Cardiac fibroblast (primary cell): ENCODE data around the gene FXYD1.
"Not testable (repeated sequence)": the region's sequence is repeated elsewhere in the genome, so short reads cannot be mapped to it uniquely, and the experiment has no call there.

Experiments used
- DNase-seq, 2 donors: peaks; one replicate each; pipeline versions ENCODE4 v3.0.0 to v3.0.0-alpha.2; 2010; ENCODE audit warnings: low read depth in 2 of 2
- H3K4me3 ChIP-seq, 2 donors: replicated peaks in 1 of 2; 1 replicate in 1 of 2; 2 replicates in 1 of 2; pipeline ENCODE4 v1.5.1; 2011; ENCODE audit warnings: low read depth in 2 of 2, low read length in 2 of 2, mild to moderate bottlenecking in 2 of 2, moderate library complexity in 1 of 2
- CTCF ChIP-seq: IDR thresholded peaks from one replicate; pipeline ENCODE4 v1.5.1; 2011; ENCODE audit warnings: low read depth, mild to moderate bottlenecking, low read length, inconsistent platforms

Gene FXYD1

GRCh38 chr19:35094656-35095055, 44.0 kb upstream of the FXYD1 start:
- no peak for DNase-seq
- H3K4me3 ChIP-seq = no peak overlapping the region
- no peak for TF ChIP-seq CTCF

DNA sequence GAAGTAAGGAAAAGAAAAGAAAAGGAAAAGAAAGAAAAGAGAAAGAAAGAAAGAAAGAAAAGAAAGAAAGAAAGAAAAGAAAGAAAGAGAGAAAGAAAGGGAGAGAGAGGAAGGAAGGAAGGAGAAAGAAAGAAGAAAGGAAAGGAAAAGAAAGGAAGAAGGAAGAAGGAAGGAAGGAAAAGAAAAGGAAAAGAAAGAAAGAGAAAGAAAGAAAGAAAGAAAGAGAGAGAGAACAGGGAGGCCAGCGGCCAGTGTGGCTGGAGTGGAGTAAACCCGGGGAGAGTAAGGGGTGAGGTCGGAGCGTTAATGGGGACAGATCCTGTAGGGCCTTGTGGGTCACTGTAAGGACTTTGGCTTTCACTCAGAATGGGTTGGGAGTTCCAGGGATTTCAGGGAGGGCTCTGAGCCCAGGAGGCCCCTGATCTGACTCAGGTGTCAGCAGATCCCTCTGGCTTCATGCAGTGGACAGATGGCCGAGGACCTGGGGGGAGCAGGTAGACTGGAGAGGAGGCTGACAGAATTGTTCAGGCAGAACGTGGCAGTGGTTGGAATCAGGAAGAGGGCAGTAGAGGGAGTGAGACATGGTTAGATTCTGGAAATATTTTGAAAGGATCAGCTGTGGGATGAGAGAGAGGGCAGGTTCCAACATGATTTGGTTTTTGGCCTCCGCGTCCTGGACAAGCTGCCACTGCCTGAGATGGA, 42.8 kb upstream of the FXYD1 start:
- no peak for TF ChIP-seq CTCF
- no peak overlapping the region for H3K4me3 ChIP-seq
- DNase-seq = no peak

DNA sequence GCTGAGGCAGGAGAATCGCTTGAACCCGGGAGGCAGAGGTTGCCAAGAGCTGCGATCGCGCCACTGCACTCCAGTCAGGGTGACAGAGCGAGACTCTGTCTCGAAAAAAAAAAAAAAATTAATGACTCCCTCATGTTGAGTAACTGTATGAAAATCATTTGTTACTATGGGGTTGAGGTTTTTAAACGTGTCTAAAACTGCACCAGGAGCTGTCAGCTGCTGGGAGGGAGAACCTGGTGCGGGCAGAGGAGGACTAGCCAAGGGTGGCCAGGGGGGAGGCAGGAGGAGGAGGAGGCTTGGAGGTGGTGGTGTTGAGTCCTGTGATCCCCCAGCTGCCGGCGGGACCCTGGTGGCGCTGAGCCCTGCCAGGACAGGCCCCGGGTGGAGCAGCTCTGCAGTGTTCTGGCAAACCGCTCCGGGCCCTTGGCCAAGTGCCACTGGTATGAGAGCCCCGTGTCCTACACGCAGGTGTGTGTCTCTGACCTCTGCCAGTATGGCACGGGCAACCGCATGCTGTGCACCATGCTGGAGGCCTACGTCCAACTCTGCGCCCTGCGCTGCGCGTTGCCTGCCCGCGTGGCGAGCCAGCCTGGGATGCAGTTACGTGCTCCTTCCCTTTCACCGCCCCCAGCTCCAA, 40.1 kb upstream of the FXYD1 start:
- no peak for TF ChIP-seq CTCF
- no peak overlapping the region for H3K4me3 ChIP-seq
- DNase-seq = no peak

DNA sequence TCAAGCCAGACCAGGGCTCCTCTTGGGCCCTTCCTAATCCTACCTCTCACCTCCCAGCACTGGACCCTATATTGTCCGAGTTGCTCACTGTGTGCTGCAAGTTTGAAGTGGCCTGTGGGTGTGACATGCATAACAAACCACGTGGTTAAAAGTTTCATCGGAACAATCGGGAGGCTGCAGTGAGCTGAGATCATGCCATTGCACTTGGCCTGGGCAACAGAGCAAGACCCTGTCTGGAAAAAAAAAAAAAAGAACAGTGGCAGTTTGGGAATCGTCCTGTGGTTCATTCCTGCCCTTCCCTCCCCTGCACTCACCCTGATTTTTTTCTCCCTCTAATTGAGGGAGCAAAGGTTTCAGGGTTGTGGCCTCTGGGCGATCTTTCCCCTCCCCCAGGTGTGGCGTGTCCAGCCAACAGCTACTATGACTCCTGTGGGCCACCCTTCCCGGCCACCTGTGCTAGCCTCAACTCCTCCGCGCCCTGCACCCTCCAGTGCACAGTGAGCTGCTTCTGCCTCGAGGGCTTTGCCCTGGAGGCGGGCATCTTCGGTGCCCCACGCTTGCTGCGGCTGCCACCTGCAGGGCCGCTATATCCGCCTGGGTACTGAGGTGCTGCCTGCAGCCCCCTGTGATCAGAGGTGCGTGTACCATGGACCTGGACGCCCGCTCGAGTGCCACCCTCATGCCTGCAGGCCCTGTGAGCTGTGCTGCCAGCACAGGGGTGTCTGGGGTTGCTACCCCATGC, 39.3 kb upstream of the FXYD1 start:
- TF ChIP-seq CTCF = no peak
- no peak overlapping the region for H3K4me3 ChIP-seq
- DNase-seq = no peak

DNA sequence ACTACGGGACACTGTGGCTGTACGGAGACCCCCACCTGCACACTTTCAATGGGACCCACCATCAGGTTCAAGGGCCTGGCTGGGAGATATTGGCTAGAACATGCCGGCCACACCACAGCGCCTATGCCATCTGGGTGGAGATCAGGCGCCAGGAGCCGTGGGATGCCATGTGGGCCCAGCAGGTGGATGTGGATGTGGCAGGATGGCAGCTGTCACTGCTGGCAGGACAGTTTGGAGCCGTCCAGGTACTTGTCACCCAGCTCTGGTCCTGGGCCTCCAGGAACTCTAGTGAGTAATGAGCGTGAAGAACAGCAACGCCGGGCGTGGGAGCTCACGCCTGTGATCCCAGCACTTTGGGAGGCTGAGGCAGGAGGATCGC, 38.7 kb upstream of the FXYD1 start:
- no peak for DNase-seq
- H3K4me3 ChIP-seq = no peak overlapping the region
- TF ChIP-seq CTCF = no peak

DNA sequence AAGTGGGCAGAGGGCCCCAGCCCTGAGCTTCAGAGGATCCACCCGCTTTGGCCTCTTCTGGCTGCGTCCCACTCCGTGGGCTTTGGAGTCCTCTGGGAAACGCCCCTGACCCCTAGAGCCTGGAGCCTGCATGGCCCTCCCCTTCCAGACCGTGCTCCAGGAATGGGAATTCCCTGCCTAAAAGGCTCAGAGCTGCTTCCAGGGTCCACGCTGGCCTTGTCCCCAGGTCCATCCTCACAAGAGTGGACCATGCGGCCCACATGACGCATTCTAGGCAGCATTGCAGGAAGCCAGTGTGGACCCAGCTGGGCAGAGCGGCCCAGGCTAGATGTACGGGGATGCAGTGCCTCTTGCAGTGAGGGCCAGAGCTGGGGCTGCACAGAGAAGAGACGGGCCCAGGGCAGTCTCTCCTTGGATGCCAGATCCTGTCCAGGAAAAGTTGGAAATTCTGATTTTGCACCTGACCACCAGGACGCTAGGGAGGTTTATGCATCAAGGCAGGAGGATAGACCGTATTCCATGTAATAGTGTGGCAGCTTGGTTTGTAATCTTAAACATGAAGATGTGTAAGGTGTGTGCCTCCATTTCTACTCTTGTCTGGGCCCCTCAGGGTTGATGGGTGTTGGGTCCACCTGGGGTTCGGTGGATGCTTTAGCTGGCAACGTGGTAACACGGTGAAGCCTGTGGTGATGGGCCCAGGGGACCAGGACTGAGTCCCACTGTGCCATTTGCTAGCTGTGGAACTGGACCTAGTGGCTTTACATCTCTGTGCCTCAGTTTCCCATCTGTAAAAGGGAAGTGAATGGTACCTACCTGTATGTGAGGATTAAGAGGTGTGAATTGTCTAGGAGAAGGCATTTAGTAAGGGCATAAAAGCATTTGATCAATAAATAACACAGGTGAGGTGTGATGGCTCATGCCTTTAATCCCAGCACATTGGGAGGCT, 37.8 kb upstream of the FXYD1 start:
- TF ChIP-seq CTCF = no peak
- no peak overlapping the region for H3K4me3 ChIP-seq
- DNase-seq = no peak

DNA sequence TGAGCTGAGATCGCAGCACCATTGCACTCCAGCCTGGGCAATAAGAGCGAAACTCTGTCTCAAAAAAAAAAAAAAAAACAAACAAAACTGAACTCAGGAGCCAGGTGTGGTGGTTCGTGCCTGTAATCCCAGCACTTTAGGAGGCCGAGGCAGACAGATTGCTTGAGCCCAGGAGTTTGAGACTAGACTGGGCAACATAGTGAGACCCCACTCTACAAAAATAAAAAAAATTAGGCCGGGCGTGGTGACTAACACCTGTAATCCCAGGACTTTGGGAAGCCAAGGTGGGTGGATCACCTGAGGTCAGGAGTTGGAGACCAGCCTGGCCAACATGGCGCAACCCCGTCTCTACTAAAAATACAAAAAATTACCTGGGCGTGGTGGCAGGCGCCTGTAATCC, 36.7 kb upstream of the FXYD1 start:
- H3K4me3 ChIP-seq, DNase-seq: not testable (repeated sequence)

DNA sequence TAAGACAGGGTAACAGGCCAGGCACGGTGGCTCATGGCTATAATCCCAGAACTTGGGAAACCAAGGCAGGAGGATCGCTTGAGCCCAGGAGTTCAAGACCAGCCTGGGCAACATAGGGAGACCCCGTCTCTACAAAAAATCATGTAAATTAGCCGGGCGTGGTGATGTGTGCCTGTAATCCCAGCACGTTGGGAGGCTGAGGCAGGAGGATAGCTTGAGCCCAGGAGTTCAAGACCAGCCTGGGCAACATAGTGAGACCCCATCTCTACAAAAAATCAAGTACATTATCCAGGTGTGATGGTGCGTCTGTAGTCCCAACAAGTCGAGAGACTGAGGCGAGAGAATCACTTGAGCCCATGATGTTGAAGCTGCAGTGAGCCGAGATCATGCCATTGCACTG, 35.0 kb upstream of the FXYD1 start:
- DNase-seq, H3K4me3 ChIP-seq: not testable (repeated sequence)
